ENCODE measurements around the gene UBE2S. TPM values are rescaled to one million over a fixed set of nuclear protein-coding genes. Genes with fewer than 3 reads are reported as not detected.

UBE2S gene
- 603 TPM for polyA plus RNA-seq (2012; ENCODE audit: insufficient read length, low read depth)

DNA sequence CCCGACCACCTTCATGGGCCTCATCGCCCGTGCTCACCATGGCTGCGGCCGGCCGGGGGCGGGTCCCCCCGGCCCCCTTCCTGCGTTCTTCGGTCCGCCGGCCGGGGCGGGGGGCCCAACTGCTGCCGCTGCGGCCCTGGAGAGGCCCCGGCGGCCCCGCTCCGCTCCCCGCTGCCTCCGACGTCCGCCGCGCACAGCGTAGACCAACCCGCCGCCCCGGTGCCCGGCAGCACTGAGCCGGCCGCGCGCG, at the start of gene UBE2S:
TSS of gene UBE2S (minus strand) at position 239 of the 250 bp plus-strand sequence. CDS start at position 40, 199 bp downstream.
- TF ChIP-seq, protein P1, sequence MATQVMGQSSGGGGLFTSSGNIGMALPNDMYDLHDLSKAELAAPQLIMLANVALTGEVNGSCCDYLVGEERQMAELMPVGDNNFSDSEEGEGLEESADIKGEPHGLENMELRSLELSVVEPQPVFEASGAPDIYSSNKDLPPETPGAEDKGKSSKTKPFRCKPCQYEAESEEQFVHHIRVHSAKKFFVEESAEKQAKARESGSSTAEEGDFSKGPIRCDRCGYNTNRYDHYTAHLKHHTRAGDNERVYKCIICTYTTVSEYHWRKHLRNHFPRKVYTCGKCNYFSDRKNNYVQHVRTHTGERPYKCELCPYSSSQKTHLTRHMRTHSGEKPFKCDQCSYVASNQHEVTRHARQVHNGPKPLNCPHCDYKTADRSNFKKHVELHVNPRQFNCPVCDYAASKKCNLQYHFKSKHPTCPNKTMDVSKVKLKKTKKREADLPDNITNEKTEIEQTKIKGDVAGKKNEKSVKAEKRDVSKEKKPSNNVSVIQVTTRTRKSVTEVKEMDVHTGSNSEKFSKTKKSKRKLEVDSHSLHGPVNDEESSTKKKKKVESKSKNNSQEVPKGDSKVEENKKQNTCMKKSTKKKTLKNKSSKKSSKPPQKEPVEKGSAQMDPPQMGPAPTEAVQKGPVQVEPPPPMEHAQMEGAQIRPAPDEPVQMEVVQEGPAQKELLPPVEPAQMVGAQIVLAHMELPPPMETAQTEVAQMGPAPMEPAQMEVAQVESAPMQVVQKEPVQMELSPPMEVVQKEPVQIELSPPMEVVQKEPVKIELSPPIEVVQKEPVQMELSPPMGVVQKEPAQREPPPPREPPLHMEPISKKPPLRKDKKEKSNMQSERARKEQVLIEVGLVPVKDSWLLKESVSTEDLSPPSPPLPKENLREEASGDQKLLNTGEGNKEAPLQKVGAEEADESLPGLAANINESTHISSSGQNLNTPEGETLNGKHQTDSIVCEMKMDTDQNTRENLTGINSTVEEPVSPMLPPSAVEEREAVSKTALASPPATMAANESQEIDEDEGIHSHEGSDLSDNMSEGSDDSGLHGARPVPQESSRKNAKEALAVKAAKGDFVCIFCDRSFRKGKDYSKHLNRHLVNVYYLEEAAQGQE (IDR thresholded peaks at IDR 0.05; ENCODE audit: insufficient read depth in 1 of 2, low read depth in 2 of 2, low read length in 2 of 2): 0 out of 4 replicates have a peak, but pooled peaks of 1 of the 2 experiments have one; percentile 57
- TF ChIP-seq POLR2AphosphoS5 (IDR thresholded peaks at IDR 0.05; ENCODE audit: low read depth, low read length) (peak; percentile 98), TAF1 (IDR thresholded peaks at IDR 0.05; ENCODE audit: borderline replicate concordance, insufficient read depth, low read length) (peak; percentile 93; the same call in 1 of the 2 replicates)

DNA sequence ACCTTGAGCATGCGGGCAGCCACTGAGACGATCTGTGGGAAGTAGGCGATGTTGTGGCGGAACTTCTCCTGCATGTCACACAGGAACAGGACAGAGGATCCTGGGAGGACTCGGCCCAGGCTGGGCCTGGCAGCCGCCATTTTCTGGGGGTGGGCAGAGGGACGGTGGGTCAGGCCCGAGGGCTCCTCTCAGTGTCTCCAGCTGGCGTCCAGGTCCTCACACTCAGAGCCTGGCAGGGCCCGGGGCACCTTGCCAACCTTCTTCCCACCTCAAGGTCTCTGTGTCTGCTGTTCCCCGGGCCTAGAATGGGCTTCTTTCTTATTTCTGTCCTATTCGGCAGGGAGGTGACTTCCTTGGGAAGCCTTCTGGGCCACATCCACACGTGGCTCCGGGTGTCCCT, 48.8 kb upstream of the UBE2S start:
- TF ChIP-seq SIN3A (IDR thresholded peaks at IDR 0.05; ENCODE audit: borderline replicate concordance, insufficient read depth, low read length): no peak
- no peak for TF ChIP-seq TAF1 (IDR thresholded peaks at IDR 0.05; ENCODE audit: borderline replicate concordance, insufficient read depth, low read length)
- no peak for TF ChIP-seq POLR2AphosphoS5 (IDR thresholded peaks at IDR 0.05; ENCODE audit: low read depth, low read length)

DNA sequence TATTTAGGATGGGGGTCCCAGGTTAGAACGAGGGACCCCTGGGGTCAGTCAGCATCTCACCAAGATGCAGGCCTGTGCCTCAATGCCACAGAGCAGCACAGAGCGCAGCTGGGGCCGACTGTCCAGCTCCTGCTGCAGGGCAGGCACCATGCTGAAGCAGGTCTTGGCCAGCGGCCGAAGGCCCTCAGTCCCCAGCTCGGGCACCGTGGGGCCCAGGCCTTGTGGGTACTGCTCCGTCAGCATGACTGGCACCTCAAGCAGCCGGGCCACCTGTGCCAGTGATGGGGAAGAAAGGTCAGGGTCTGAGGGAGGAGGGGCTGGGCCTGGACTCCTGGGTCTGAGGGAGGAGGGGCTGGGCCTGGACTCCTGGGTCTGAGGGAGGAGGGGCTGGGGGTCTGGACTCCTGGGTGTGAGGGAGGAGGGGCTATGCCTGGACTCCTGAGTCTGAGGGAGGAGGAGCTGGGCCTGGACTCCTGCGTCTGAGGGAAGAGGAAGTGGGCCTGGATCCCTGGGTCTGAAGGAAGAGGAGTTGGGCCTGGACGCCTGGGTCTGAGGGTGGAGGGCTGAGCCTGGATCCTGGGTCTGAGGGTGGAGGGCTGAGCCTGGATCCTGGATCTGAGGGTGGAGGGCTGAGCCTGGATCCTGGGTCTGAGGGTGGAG, 48.1 kb upstream of the UBE2S start:
- no peak for TF ChIP-seq FOXP2 (optimal IDR thresholded peaks at IDR 0.05; ENCODE audit: borderline replicate concordance, extremely low read depth, extremely low read length, insufficient read depth)

DNA sequence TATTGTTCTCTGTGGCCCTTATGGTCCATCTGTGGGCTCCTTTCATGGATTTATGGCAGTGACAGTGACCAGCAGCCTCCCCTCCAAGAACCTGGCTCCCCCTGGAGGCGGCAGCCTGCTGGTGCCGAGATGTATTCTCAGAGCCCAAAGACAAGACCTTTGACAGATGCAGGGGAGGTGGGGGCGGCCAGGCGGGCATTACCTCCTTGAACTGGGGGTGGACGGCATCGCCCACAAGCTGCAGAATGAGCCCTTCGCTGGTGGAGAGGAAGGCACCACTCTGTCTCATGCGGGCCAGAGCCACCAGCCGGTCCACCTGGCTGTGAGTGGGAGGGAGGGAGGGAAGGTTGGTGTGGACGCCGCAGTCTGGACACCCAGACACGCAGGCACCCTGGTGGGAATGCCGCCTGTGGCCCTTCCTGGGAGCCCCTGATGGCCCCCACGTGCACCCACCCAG, 47.2 kb upstream of the UBE2S start:
- TF ChIP-seq, protein P1 (IDR thresholded peaks at IDR 0.05; ENCODE audit: insufficient read depth in 1 of 2, low read depth in 2 of 2, low read length in 2 of 2): no peak

DNA sequence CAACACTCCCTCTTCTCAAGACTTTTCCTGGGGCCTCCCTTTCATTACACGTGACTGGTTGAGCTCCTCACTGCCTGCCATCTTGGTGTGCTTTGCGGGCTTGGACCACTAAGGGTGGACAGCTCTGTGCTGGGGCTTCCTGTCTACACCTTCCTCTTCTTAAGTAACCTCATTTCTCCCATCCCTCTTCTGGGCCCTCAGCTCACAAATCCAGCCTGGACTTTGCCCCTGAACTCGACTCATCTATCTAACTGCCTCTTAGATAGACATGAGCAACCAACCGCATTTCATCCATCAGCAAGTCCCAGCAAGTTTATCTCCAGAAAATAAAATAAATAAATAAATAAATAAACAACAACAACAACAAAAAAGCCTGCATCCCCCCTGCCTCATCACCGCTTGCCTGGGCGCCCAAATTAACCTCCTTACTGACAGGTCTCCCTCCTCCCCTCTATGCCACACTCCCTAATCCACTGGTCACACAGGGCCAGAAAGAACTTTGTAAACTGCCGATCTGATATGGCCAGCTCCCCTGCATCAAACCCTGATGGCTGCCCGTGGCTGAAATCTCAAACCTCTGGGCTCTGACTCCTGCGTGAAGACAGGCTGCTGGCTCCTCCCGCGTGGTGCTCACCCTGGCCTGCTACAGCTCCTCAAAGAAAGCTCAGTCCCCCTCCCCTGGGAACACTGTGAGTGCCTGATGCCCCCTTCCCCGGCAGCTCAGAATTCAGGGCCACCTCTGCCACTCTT, 46.1 kb upstream of the UBE2S start:
- no peak for TF ChIP-seq TAF1 (IDR thresholded peaks at IDR 0.05; ENCODE audit: borderline replicate concordance, insufficient read depth, low read length)
- TF ChIP-seq POLR2AphosphoS5 (IDR thresholded peaks at IDR 0.05; ENCODE audit: low read depth, low read length): no peak
- TF ChIP-seq, protein P1 (IDR thresholded peaks at IDR 0.05; ENCODE audit: insufficient read depth in 1 of 2, low read depth in 2 of 2, low read length in 2 of 2): no peak

DNA sequence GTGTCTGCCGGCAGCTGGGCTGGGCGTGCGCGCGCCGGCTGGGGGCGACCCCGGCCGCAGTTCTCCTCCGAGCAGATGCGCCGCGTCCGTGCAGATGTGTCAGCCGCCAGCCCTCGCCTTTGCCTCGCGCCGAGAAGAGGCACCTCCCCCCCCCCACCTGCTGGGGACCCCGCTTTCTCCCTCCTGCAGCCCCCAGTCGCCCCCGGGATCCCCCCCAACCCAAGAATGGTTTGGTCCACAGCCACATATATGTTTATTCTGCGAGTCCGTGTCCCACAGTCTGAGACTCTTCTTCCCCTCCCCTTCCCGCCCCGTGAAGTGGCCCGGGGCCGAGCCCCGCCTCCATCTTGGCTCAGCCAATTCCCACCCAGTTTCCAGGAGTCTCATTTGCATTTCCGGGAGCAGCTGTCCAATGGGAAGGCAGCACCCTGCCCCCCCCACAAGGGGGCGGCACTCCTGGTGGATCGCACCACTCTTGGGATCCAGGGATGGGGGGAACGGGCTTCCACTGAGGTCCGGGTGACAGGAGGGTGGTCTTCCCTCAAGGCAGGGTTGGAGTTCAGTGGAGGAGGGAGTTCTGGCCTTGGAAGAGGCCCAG, 45.3 kb upstream of the UBE2S start:
- TF ChIP-seq TAF1 (IDR thresholded peaks at IDR 0.05; ENCODE audit: borderline replicate concordance, insufficient read depth, low read length): no peak
- TF ChIP-seq POLR2AphosphoS5 (IDR thresholded peaks at IDR 0.05; ENCODE audit: low read depth, low read length): no peak
- TF ChIP-seq FOXP2 (optimal IDR thresholded peaks at IDR 0.05; ENCODE audit: borderline replicate concordance, extremely low read depth, extremely low read length, insufficient read depth): no peak
- TF ChIP-seq SIN3A (IDR thresholded peaks at IDR 0.05; ENCODE audit: borderline replicate concordance, insufficient read depth, low read length): no peak
- TF ChIP-seq, protein P1 (IDR thresholded peaks at IDR 0.05; ENCODE audit: insufficient read depth in 1 of 2, low read depth in 2 of 2, low read length in 2 of 2): no peak
